Measurements from ENCODE around the gene APAF1. TPM values are rescaled to one million over a fixed set of nuclear protein-coding genes. Genes with fewer than 3 reads are reported as not detected.

Gene APAF1
- total and polyA plus RNA-seq, 2 donors (not counting 3 experiments of a cell fraction or from before 2014, with no cell fraction given), result 7.2 to 35.2 TPM

DNA sequence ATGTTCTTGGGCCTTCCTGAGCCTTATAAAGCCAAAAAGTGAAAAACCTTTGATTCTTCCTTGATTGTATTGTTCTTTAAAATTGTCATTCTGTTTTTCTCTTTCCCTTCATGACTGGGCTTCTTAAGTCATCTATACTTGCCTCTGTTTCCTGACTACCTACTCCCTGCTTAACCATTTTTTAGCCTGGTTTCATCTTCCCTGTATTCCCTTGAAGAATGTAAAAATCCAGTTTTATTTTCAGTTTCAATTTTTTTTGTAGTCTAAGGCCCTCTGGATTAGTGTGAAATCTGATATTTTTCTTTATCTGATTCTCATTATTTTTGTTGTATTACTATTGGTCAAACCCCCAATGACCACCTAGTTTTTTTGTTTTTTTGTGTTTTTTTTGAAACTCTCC, 46.3 kb downstream of the APAF1 start:
- intact Hi-C loops (cut with micrococcal nuclease), result no loop called here
- no peak for TF ChIP-seq FOS (IDR thresholded peaks at IDR 0.05; ENCODE audit: borderline replicate concordance, insufficient read depth, low read length)
- no peak for TF ChIP-seq POLR2A (IDR thresholded peaks at IDR 0.05; ENCODE audit: low read depth, low read length)
- TF ChIP-seq JUN (IDR thresholded peaks at IDR 0.05; ENCODE audit: borderline replicate concordance, insufficient read depth, insufficient read length, low read depth), result no peak
- TF ChIP-seq EZH2 (IDR thresholded peaks at IDR 0.05; ENCODE audit: borderline replicate concordance, low read depth, low read length, severe bottlenecking), result no peak
- TF ChIP-seq, protein P1, sequence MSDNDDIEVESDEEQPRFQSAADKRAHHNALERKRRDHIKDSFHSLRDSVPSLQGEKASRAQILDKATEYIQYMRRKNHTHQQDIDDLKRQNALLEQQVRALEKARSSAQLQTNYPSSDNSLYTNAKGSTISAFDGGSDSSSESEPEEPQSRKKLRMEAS (IDR thresholded peaks at IDR 0.05; ENCODE audit: insufficient read depth, insufficient read length), result no peak
- POLR2A ChIA-PET, result no interaction called here

DNA sequence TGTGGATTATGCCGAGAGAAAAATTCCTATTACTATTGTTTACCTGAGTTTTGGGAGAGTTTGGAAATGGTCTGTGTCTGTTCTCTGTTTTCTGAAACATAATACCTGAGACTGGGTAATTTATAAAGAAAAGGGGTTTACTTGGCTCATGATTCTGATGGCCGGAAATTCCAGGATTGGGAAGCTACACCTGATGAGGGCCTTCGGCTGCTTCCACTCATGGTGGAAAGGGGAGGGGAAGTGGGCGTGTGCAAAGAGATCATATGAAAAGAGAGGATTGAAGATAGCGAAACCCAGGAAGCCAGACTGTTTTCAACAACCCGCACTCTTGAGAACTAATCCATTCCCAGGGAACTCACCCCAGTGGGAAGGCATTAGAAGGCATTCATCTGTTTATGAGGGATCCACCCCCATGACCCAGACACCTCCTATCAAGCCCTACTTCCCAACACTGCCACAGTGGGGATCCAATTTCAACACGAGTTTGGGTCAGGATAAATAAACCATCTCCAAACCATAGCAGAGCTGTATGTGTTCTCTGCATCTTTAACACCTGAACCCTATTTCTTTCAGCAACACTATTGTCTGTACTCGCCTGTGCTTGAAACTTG, 51.1 kb downstream of the APAF1 start:
- no peak overlapping the region for H3K9ac ChIP-seq (replicated peaks; ENCODE audit: extremely low read depth, insufficient read depth, low read length)
- H3K27me3 ChIP-seq (ENCODE audit: control insufficient read depth in 2 of 2, insufficient read depth in 2 of 2, low read length in 2 of 2), result no peaks in the 10 kb centered on the region
- no peaks in the 10 kb centered on the region for H3K9me3 ChIP-seq (replicated peaks; ENCODE audit: control insufficient read depth, insufficient read depth, low read length)
- intact Hi-C loops (cut with micrococcal nuclease) (no loop called here), dilution Hi-C loops (cut with MboI; ENCODE audit: extremely low pct_ligation_motif_present, low sequenced_read_pairs) (no loop called here)
- TF ChIP-seq JUN (IDR thresholded peaks at IDR 0.05; ENCODE audit: borderline replicate concordance, insufficient read depth, insufficient read length, low read depth), result no peak
- no peak for TF ChIP-seq FOS (IDR thresholded peaks at IDR 0.05; ENCODE audit: borderline replicate concordance, insufficient read depth, low read length)
- TF ChIP-seq POLR2A (IDR thresholded peaks at IDR 0.05; ENCODE audit: low read depth, low read length), result no peak
- TF ChIP-seq, protein P1 (IDR thresholded peaks at IDR 0.05; ENCODE audit: insufficient read depth, insufficient read length), result no peak
- no peak for TF ChIP-seq GATA2 (IDR thresholded peaks at IDR 0.05; ENCODE audit: insufficient read depth, insufficient read length, low read depth, low read length)
- TF ChIP-seq, protein P2, sequence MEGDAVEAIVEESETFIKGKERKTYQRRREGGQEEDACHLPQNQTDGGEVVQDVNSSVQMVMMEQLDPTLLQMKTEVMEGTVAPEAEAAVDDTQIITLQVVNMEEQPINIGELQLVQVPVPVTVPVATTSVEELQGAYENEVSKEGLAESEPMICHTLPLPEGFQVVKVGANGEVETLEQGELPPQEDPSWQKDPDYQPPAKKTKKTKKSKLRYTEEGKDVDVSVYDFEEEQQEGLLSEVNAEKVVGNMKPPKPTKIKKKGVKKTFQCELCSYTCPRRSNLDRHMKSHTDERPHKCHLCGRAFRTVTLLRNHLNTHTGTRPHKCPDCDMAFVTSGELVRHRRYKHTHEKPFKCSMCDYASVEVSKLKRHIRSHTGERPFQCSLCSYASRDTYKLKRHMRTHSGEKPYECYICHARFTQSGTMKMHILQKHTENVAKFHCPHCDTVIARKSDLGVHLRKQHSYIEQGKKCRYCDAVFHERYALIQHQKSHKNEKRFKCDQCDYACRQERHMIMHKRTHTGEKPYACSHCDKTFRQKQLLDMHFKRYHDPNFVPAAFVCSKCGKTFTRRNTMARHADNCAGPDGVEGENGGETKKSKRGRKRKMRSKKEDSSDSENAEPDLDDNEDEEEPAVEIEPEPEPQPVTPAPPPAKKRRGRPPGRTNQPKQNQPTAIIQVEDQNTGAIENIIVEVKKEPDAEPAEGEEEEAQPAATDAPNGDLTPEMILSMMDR (IDR thresholded peaks at IDR 0.05; ENCODE audit: extremely low read depth in 1 of 2, insufficient read depth in 1 of 2, low read depth in 1 of 2, low read length in 2 of 2), result no peak
- TF ChIP-seq EZH2 (IDR thresholded peaks at IDR 0.05; ENCODE audit: borderline replicate concordance, low read depth, low read length, severe bottlenecking), result no peak
- TF ChIP-seq MYC (IDR thresholded peaks at IDR 0.05; ENCODE audit: low read depth, low read length), result no peak
- TF ChIP-seq POLR2AphosphoS5 (IDR thresholded peaks at IDR 0.05; ENCODE audit: insufficient read depth, low read depth, low read length), result no peak
- FAIRE-seq, result no peak
- H3K36me3 ChIP-seq (ENCODE audit: control insufficient read depth in 2 of 2, extremely low read depth in 1 of 2, insufficient read depth in 2 of 2, low read length in 2 of 2), result peaks cover 5 to 10% of the 10 kb centered on the region in 2 experiments
- no peaks in the 10 kb centered on the region for H3K79me2 ChIP-seq (ENCODE audit: control insufficient read depth, insufficient read depth, low read length)
- CTCF ChIA-PET, result interaction anchor here (4.0 kb wide), 1 partner anchor 302 kb away, joined by 68 read pairs; no protein-coding TSS in a partner anchor
- no peak overlapping the region for H3K4me3 ChIP-seq (replicated peaks in 1 of 3; ENCODE audit: insufficient read depth in 1 of 3, low read depth in 1 of 3, low read length in 3 of 3)
- POLR2A ChIA-PET, result no interaction called here
- no peak overlapping the region for H2AFZ ChIP-seq (ENCODE audit: low read depth, low read length)
- H3K9me1 ChIP-seq (replicated peaks; ENCODE audit: control insufficient read depth, extremely low read depth, insufficient read depth, low read length), result no peaks in the 10 kb centered on the region
- BruUV-seq (replicated peaks), result no TSS peak
- no peak overlapping the region for H3K4me2 ChIP-seq (ENCODE audit: insufficient read depth, low read length)
- no peak overlapping the region for H3K27ac ChIP-seq (ENCODE audit: insufficient read depth, low read depth, low read length)
- H3K4me1 ChIP-seq (ENCODE audit: control insufficient read depth, extremely low read depth, insufficient read depth, low read length), result peaks cover 2% of the 10 kb centered on the region
- no peaks in the 10 kb centered on the region for H4K20me1 ChIP-seq (replicated peaks; ENCODE audit: control insufficient read depth, extremely low read depth, insufficient read depth, low read length)
- DNase-seq (ENCODE audit: low read depth, low spot score), result no peak

More for the DNA sequence above, 46.3 kb downstream of the APAF1 start:
- no peaks in the 10 kb centered on the region for H3K9me1 ChIP-seq (replicated peaks; ENCODE audit: control insufficient read depth, extremely low read depth, insufficient read depth, low read length)
- DNase-seq (ENCODE audit: low read depth, low spot score) (no peak), FAIRE-seq (no peak)
- peaks cover 3 to 7% of the 10 kb centered on the region in 2 experiments for H3K36me3 ChIP-seq (ENCODE audit: control insufficient read depth in 2 of 2, extremely low read depth in 1 of 2, insufficient read depth in 2 of 2, low read length in 2 of 2)
- H3K4me2 ChIP-seq (ENCODE audit: insufficient read depth, low read length), result no peak overlapping the region
- no peak overlapping the region for H3K27ac ChIP-seq (ENCODE audit: insufficient read depth, low read depth, low read length)
- no peaks in the 10 kb centered on the region for H3K27me3 ChIP-seq (ENCODE audit: control insufficient read depth in 2 of 2, insufficient read depth in 2 of 2, low read length in 2 of 2)
- no peaks in the 10 kb centered on the region for H3K79me2 ChIP-seq (ENCODE audit: control insufficient read depth, insufficient read depth, low read length)
- peaks cover 2% of the 10 kb centered on the region for H3K4me1 ChIP-seq (ENCODE audit: control insufficient read depth, extremely low read depth, insufficient read depth, low read length)
- H4K20me1 ChIP-seq (replicated peaks; ENCODE audit: control insufficient read depth, extremely low read depth, insufficient read depth, low read length), result no peaks in the 10 kb centered on the region
- H3K9ac ChIP-seq (replicated peaks; ENCODE audit: extremely low read depth, insufficient read depth, low read length), result no peak overlapping the region
- no peak overlapping the region for H2AFZ ChIP-seq (ENCODE audit: low read depth, low read length)
- no TSS peak for BruUV-seq (replicated peaks)
- no peaks in the 10 kb centered on the region for H3K9me3 ChIP-seq (replicated peaks; ENCODE audit: control insufficient read depth, insufficient read depth, low read length)
- no peak overlapping the region for H3K4me3 ChIP-seq (replicated peaks in 1 of 3; ENCODE audit: insufficient read depth in 1 of 3, low read depth in 1 of 3, low read length in 3 of 3)
- CTCF ChIA-PET, result interaction anchor here (0.9 kb wide), 1 partner anchor 307 kb away, joined by 3 read pairs; no protein-coding TSS in a partner anchor
- dilution Hi-C loops (cut with MboI; ENCODE audit: extremely low pct_ligation_motif_present, low sequenced_read_pairs), result no loop called here
